ENCODE results near the gene ERAL1.

DNA sequence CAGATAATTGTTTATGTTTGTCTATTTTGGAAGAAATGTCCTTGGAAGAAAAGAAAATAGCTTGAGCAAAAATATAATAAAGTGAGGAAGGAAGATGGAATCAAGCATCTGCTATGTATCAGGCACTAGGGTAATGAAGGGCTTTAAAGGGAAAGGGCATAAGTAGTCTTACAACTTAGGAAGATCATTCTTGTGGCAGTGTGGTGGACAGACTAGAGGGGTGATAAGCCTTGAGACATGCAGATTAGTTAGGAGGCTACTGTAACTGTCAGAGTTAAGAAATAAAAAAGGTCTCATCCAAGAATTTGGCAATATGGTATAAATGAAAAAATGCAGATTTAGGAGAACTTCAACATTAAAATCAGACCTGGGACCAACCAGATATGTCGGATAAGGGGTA, 27.1 kb upstream of the ERAL1 start:
- TF ChIP-seq CTCF (IDR thresholded peaks at IDR 0.05) = no peak
- no peak for TF ChIP-seq POLR2A (IDR thresholded peaks at IDR 0.05)

Data from lower leg skin (tissue), 3 donors.